ENCODE measurements around the gene PYGO2. TPM values are rescaled to one million over a fixed set of nuclear protein-coding genes. Genes with fewer than 3 reads are reported as not detected.
A peak's percentile ranks its signal among the peaks of the same experiment; 100 is the strongest.

PYGO2 gene
- total RNA-seq, 1 donor from 2014 or later: 19.2 TPM

GRCh38 chr1:154957091-154957657 lies 4.4 kb downstream of the PYGO2 start:
- no peak overlapping the region for H3K4me3 ChIP-seq
- peak overlapping the region; percentile 68 for H3K27ac ChIP-seq
- no peaks in the 10 kb centered on the region for H3K27me3 ChIP-seq
- TF ChIP-seq POLR2AphosphoS5 (IDR thresholded peaks at IDR 0.05; ENCODE audit: insufficient read depth in 1 of 2, low read depth in 1 of 2) (no peak), POLR2A (IDR thresholded peaks at IDR 0.05) (no peak), CTCF (IDR thresholded peaks at IDR 0.05) (no peak)
- peaks cover 0 to 8% of the 10 kb centered on the region in 2 donors for H3K36me3 ChIP-seq
- intact Hi-C loops (cut with DNase I): no loop called here
- H3K4me1 ChIP-seq: peaks cover 66% of the 10 kb centered on the region
- H3K9me3 ChIP-seq: no peaks in the 10 kb centered on the region
- no peak for DNase-seq (ENCODE audit: extremely low spot score in 2 of 2)

GRCh38 chr1:154956544-154956941 lies 5.0 kb downstream of the PYGO2 start:
- H3K27ac ChIP-seq: peak overlapping the region; percentile 68
- no peaks in the 10 kb centered on the region for H3K9me3 ChIP-seq
- intact Hi-C loops (cut with DNase I): no loop called here
- peak overlapping the region; percentile 51 to 56 for H3K4me3 ChIP-seq
- no peak for TF ChIP-seq POLR2AphosphoS5 (IDR thresholded peaks at IDR 0.05; ENCODE audit: insufficient read depth in 1 of 2, low read depth in 1 of 2)
- TF ChIP-seq POLR2A (IDR thresholded peaks at IDR 0.05): no peak
- no peak for TF ChIP-seq CTCF (IDR thresholded peaks at IDR 0.05)
- DNase-seq (ENCODE audit: extremely low spot score in 2 of 2): no peak
- H3K27me3 ChIP-seq: no peaks in the 10 kb centered on the region
- peaks cover 66% of the 10 kb centered on the region for H3K4me1 ChIP-seq
- peaks cover 0 to 8% of the 10 kb centered on the region in 2 donors for H3K36me3 ChIP-seq

DNA sequence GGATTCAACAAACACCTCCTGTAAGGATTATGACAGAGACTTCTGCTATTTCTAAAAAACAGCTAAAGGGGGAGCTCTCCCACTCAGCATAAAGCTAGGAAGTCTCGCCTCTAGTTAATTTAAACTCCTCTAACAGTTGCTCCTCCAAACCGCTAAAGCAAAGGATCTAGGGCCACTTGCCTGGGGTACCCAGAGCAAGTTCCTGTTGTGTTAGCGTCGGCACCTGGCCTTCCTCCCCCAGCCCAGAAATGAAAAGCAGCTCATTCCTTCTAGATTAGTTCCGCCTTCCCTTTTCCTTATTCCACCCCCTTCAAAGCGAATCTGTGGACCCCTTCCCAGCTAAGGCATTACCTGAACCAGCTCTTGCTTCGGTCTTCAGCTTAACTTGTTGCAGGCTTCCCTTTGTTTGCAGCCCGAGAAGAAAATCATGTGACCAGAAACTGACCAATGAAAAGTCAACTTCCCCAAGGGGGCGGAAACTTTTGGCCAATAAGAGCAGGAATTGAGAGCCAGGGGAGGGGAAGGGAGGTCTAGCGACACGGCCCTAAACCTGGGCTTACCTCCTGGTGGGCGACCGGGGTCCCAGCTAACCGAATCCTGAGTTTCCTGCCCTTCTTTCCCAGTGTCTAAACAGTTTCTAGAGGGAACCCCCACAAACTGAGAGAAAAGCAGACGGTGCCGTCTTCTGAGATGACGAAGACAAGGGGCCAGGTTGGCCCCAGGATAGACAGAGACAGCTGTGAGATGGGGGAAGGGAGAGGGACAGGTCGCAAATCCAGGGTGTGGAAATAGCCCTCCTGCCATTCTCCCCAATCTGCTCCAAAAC lies 5.7 kb downstream of the PYGO2 start, which contains the start of gene PBXIP1:
Gene PBXIP1, minus strand, starts transcription at position 382 of the 826 bp plus-strand sequence. CDS start 2,378 bp downstream, outside the sequence.
- no peaks in the 10 kb centered on the region for H3K9me3 ChIP-seq
- no peaks in the 10 kb centered on the region for H3K27me3 ChIP-seq
- TF ChIP-seq CTCF (IDR thresholded peaks at IDR 0.05) (peak in 1 of 3 experiments; percentile 2), POLR2AphosphoS5 (IDR thresholded peaks at IDR 0.05; ENCODE audit: insufficient read depth in 1 of 2, low read depth in 1 of 2) (peak; percentile 19 to 95), POLR2A (IDR thresholded peaks at IDR 0.05) (peak in 1 of 2 donors; percentile 2)
- H3K27ac ChIP-seq: peak within 1 kb of the TSS; percentile 68
- peaks cover 62% of the 10 kb centered on the region for H3K4me1 ChIP-seq
- H3K4me3 ChIP-seq: peak within 1 kb of the TSS; percentile 51 to 56
- intact Hi-C loops (cut with DNase I): no loop called here
- DNase-seq (ENCODE audit: extremely low spot score in 2 of 2): peak in 1 of 2 donors; percentile 97
- H3K36me3 ChIP-seq: peaks cover 0 to 12% of the 10 kb centered on the region in 2 donors

DNA sequence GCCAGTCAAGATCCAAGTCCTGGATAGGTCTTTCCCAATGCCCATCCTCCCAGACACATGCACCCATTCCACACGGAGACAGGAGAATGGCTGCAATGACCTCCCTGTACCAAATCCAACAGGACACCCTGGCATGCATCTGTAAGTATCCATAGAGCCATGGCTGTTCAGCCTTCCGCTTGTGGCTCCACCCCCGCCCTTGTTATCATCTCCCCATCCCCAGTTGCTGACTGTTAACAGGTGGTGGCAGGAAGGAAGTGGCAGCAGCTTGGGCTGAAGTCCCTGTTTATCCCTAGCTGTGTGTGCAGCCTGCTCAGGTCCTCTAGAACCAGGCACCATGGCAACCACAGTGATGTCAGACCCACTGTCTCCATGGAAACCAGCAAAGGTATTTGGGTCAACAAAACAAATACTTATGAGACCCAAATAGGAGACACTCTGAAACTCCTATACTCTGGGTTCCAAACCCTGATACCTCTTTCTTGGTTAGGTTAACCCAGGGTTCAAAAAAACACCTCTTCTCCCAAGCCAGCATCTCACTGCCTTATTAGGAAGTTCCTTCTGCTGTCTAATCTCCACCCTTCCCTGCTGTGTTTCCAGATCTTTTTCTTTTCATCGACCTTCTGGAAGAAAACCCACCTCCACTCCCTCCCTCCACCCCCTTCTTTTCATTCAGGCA lies 6.4 kb downstream of the PYGO2 start:
- no peak for DNase-seq (ENCODE audit: extremely low spot score in 2 of 2)
- TF ChIP-seq POLR2AphosphoS5 (IDR thresholded peaks at IDR 0.05; ENCODE audit: insufficient read depth in 1 of 2, low read depth in 1 of 2) (peak in 1 of 2 donors; percentile 23), POLR2A (IDR thresholded peaks at IDR 0.05) (no peak)
- intact Hi-C loops (cut with DNase I): no loop called here
- no peaks in the 10 kb centered on the region for H3K27me3 ChIP-seq
- H3K36me3 ChIP-seq: peaks cover 0 to 16% of the 10 kb centered on the region in 2 donors
- peak overlapping the region; percentile 68 for H3K27ac ChIP-seq
- peaks cover 55% of the 10 kb centered on the region for H3K4me1 ChIP-seq
- H3K9me3 ChIP-seq: no peaks in the 10 kb centered on the region
- peak overlapping the region; percentile 51 to 56 for H3K4me3 ChIP-seq

GRCh38 chr1:154954541-154954940 lies 7.0 kb downstream of the PYGO2 start:
- DNase-seq (ENCODE audit: extremely low spot score in 2 of 2): no peak
- intact Hi-C loops (cut with DNase I): no loop called here
- H3K4me1 ChIP-seq: peaks cover 51% of the 10 kb centered on the region

More at GRCh38 chr1:154954541-154954940, 7.0 kb downstream of the PYGO2 start:
- peaks cover 0 to 16% of the 10 kb centered on the region in 2 donors for H3K36me3 ChIP-seq
- TF ChIP-seq CTCF (IDR thresholded peaks at IDR 0.05) (no peak), POLR2AphosphoS5 (IDR thresholded peaks at IDR 0.05; ENCODE audit: insufficient read depth in 1 of 2, low read depth in 1 of 2) (no peak), POLR2A (IDR thresholded peaks at IDR 0.05) (no peak)
- H3K9me3 ChIP-seq: no peaks in the 10 kb centered on the region
- H3K4me3 ChIP-seq: peak overlapping the region; percentile 51 to 56
- H3K27ac ChIP-seq: peak overlapping the region; percentile 68
- H3K27me3 ChIP-seq: no peaks in the 10 kb centered on the region
